SKM-1 (cell line): ENCODE data around the gene PIAS3.
"Not testable (repeated sequence)": the region's sequence is repeated elsewhere in the genome, so short reads cannot be mapped to it uniquely, and the experiment has no call there.

Source experiments
- DNase-seq: peaks from one replicate; lab custom pipeline; 2025; ENCODE audit not compliant: unreplicated experiment; lab: John Stamatoyannopoulos, UW

PIAS3 gene

DNA sequence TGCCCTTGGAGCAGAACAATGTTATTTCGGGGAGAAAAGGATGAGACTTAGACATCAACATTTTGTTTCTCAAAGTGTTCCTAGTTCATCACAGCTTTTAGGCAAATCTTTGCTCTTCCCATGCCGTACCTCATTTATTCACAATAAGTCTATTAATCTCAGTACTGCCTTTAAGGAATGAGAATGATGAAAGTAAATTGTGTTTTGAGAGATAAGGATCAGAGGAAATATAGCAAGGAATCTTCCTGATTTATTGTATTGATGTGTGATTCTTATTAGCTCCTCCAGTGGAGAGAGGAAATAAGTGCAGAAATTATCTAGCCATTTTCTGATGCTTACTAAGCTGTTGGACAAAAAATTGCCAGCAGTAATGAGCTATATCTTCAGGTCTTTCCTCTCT is 32.9 kb downstream of the PIAS3 start:
- no peak for DNase-seq

DNA sequence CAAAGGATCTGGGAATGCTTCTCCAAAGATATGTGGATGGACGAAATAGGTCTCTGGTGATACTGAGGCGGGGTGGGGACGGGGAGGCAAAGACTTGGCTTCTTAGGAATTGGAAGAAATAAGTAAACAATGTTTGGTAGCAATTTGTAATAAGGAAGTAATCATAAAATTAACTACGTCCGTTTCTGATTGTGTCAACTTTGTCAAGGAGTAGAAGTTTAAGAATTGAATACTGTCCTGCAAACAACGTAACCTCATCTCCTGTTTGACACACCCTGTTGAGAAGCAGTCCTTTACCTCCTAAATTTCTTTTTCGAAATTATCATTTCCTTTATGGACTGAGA is 34.4 kb downstream of the PIAS3 start:
- DNase-seq = no peak

DNA sequence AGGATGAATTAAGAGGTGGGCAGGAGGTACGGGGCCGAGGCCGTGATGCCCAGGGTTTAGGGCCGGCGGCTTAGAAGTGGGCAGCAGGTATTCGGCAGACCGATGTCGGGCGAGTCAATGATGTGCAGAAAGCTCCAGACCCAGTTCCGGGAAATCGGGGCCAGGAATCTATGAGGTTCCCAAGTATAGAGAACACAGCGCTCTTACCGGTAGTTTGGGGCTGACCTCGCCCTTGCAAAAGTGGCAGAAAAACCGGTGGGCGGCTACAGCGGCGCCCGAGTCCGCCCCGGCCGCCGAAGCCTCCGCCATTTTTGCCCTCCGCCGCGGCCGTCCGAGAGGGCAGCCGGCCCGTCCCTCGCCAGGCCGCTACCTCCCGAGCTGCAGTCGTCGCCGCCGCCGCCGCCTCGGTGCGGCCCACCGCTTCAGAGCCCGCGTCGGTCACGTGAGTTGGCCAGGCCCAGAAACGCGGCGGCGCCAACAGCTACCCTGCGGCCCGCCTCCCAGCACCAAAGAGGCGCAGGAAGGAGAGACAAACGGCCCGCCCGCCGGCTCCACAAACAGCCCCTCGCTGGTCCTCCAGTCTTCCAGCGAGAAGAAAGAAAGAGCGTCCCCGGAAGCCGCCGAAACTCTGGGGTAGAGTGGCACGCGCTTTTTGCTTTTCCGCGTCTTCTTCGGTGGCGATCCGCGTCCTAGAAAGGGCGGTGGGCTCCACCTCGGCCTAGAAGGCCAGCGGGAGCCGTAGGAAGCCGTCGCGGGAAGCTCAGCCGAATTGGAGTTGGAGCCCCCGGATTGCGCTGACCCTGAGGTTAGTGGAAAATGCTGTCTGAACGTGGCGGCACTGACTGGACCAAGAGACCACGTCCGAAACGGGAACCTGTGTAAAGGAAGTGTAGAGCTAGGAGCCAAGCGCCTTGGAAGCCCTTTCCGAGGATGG is 35.0 kb downstream of the PIAS3 start, which contains the start of the genes POLR3C and RNF115:
TSS of gene POLR3C (plus strand) at position 636 of the 934 bp plus-strand sequence. CDS start 1,577 bp downstream, outside the sequence.
TSS of gene RNF115 (minus strand) at position 531 of the 934 bp plus-strand sequence. CDS start at position 309, 222 bp downstream.
- DNase-seq = peak; percentile 95

DNA sequence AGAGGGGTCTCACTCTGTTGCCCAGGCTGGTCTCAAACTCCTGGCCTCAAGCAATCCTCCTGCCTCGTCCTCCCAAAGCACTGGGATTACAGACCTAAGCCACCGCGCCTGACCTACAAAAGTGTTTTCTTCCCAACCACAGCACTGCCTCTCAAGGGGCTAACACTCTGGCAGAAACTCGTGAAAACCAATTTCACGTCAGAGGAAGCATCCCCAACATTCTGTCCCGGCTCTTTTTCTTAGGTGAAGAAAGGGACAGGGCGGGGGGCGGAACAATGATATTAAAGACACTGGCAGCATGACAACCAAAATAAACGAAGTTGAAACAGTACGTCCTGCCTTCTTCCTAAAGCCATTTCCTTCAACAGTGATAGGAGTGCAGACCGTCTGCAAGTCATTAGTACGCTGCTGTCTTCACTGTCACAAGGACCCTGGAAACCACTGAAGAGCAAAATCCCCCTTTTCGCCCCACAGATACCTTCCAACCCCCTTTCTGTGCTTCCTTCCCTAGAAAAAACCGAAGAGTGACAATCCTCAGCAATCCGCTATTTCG is 36.0 kb downstream of the PIAS3 start:
- not testable (repeated sequence) for DNase-seq

DNA sequence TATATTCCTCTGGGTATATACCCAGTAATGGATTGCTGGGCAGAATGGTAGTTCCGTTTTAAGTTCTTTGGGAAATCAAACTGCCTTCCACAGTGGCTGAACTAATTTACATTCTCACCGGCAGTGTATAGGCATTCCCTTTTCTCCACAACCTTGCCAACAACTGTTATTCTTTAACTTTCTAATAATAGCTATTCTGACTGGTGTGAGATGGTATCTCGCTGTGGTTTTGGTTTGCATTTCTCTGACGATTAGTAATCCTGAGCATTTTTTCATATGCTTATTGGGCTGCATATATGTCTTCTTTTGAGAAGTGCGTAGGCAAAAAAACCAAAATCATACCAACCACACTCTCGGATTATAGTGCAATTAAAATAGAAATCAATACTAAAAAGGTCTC is 40.8 kb downstream of the PIAS3 start:
- not testable (repeated sequence) for DNase-seq

DNA sequence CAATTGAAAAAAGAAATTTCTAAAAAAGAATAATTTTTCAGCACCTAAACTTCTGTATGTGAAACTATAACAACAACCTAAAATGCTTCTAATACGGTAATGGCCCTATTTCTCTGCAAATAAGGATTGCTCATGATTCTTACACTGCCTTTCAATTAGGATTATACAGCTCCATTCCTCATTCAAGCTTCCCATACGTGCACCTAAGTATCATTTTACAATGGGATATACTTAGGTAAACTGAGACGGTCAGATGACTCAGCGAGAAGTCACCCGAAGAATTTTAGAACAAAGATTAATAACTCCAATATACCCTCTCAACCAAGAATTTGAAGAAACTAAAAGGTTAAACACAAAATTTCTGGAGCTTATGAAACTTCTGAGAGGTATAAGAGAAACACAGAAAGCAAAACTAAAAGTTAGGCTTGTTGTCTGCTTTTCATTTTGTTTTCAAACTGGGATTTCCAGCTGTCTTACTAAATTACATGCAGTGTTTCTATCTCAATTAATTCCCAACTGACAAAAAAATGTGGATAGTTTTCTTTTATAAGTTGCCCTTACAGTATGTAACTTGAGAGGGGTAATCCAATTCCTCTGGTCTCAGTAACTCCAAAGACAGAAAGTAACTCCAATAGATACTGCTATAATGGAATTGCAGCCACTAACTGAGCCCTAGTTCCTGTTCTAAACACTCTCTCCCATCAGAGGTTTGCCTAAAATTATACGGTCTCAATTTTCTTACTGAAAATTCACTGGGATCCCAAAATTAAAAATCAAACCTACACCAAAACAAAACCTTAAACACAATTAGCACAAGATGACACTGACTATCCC is 45.7 kb downstream of the PIAS3 start:
- not testable (repeated sequence) for DNase-seq

DNA sequence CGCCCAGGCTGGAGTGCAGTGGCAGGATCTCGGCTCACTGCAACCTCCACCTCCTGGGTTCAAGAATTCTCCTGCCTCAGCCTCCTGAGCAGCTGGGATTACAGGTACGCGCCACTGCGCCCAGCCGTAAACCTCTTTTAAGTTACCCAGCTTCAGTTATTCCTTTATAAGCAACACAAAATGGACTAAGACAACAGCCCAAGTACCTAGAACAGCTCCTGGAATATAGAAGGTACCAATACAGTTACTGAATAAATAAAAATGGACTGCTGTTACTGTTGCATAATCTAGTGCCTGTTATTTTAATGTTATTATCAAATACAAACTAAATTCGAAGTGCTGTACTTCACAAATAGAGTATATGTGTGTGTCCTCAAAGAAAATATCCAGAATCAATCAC is 52.0 kb downstream of the PIAS3 start:
- DNase-seq = no peak

DNA sequence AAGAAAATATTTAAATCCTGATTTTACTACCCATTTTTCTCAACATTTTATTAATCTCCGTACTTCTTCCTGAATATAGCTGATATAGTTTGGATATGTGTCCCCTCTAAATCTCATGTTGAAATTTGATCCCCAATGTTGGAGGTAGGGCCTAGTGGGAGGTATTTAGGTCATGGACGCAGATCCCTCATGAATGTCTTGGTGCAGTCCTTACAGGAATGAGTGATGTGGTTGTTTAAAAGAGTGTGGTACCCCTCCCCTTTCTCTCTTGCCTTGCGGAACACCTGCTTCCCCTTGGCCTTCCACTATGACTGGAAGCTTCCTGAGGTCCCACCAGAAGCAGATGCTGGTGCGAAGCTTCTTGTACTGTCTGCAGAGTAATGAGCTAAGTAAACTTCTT is 52.5 kb downstream of the PIAS3 start:
- no peak for DNase-seq

DNA sequence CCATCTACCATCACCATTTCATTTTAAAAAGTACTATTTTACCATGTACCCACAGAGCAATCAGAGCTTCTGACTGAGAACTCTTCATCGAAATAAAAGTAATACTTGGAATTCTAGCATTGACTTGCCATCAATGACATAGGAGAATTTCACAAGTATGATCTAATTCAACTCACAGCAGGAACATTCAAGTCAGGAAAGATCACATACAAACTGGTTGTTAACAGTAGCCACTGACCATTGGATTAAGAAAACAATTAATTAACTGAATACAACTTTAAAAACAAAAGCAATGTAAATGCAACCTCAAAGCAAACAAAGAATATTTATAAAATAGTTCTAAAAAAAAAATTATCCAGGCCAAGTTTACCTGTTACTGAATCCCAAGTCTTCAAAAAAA is 53.8 kb downstream of the PIAS3 start:
- DNase-seq = no peak

DNA sequence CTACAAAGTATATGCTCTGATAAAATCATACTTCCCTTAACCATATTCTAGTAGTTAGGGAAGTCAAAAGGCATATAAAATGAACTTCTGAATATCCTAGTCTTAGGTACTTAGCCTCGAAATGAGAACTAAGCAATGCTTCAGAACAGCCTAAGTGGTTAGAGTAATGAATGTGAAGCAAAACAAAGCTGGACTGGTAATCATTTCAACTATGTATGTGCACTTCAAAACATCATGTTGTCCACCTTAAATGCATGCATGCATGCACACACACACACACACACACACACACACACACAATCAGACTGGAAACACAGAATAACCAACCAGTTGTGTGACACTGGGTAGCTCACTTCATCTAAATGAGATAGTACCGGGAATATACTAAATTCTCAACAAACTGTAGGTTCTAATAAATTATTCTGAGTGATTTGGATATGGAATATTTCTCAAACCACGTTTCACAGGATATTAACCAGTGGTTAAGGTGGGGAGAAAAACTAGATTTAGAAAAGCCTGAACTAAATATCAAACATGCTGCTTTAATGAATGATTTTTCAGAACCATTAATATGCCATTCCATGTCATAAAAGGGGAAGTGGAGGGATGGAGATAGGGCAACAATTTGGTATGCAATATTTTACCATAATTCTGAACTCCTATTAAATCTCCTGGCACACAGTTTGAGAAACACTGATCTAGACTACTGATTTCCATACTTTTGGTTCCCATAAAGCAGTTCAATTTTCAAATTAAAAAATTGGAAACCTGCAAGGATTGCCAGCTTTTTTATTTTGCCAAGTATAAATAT is 54.4 kb downstream of the PIAS3 start:
- DNase-seq = no peak

DNA sequence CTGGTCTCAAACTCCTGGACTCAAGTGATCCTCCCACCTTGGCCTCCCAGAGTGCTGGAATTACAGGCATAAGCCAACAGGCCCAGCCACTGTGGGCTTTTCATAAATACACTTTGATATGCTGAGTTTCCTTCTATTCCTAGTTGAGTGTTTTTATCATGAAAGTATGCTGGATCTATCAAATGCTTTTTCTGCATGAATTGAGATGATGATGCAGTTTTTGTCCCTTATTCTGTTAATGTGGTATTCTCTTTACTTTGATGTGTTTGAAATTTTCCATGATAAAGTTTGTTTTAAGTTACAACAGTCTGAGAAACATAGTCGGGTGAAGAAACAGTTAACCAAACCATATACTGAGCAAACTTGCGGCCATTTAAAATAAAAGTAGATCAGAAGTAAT is 59.1 kb downstream of the PIAS3 start:
- no peak for DNase-seq
